CD1c-positive myeloid dendritic cell (primary cell): Measurements from ENCODE around the gene MGAT5.

Source experiments
- DNase-seq: peaks from one replicate; pipeline ENCODE4 v3.0.0-alpha.2; 2016; ENCODE audit errors: extremely low spot score

The MGAT5 gene

DNA sequence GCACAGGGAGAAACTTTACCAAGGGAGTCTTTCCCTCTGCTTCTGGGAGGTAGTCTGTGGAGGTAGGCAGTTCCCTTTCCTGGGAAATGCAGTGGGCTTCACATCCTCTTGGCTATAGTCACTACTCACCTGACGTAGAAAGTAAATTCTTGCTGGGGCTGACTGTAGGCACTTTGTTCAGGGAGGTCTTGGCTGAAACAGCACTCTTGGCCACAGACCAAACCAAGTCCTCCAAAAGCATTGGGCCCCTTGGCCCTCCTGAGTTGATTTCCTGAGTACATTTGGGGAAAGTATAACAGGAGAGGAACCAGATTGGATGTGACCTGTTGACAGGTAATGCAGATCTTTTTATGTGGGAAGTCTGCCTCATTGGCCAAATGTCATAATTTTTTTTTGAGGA, 108.9 kb downstream of the MGAT5 start:
- no peak for DNase-seq

DNA sequence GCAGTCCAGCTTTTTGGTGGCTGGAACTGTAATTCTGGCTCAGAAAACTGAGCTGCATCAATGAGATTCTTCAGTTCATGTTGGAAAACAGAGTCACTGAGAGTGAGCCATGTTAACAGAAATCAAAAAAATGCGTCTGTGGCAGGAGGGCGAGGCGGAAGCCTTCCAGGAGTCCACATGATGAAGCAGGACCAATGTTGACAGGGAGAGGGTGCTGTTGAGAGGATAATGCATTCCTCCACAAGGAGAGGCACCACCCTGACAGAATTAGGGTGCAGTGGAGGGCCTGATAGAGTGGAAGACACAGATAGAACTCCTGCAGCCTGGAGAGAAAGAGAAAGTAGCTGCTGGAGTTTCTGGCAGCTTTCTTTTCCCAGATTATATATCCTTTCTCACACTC, 111.5 kb downstream of the MGAT5 start:
- no peak for DNase-seq

DNA sequence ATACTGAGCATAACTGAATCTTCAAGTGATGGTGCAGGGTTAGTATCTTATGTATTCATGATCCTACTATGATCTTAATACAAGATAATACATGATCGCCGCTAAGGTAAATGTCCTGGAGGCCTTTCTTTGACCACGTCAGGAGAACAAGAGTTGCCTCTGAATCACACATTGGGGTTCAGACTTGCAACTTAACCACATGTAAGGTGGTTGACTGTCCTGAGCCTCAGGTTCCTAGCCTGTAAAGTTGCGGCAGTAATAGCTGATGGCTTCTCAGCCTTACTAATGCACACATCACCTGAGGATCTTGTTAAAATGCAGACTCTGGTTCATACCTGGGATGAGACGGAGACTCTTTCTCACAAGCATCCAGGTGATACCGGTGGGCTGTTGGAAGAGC, 112.5 kb downstream of the MGAT5 start:
- DNase-seq, result no peak

DNA sequence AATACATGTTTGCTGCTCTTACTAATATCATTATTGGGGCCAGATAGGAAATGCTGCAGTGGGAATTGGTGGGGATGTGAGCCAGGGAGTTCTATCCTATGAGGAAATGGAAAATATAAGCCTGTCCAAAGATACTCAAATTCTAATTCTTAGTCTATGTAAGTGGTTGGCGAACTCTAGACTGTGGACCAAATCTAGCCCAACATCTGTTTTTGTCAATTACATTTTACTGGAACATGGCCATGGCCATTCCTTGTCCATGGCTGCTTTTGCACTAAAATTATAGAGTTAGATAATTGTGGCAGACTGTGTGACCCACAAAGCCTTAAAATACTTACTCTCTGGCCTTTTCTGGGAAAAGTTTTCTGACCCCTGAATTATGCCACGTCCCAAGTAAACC, 113.3 kb downstream of the MGAT5 start:
- no peak for DNase-seq

DNA sequence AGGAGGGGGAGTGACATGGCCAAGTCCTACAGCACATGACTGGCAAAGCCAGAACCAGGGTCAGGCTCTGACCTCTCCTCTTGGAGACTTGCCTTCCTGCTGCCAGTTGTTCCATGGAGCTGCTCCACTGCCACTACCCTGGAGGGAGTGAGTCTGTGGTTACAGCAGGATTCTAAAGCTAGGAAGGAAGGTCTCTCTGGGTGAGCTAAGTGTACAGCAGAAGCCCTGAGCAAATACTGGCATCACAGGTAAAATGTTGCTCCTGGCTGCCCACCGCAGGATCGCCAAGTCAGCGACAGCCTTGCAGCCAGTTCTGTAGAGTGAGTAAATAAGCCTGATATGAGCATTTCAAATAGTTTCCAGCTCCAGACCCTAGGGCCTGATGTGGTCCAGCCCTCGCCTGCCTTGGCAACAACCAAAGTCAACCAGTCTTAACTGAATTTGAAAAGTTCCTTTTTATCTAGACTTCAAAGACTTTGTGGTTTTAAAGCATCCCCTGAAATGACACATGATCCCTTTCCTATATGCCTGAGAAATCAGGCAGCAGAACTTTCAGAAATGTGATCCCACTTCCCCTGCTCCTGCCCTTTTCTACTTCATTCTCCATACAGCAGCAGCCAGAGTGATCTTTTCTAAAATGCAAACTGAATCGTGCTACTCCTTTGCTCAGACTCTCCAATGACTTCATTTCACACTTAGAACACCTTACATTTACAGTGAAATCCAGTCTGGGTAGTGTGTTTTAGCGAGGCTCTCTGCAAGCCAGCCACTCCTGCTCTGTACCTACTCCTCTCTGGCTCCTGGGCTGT, 114.3 kb downstream of the MGAT5 start:
- DNase-seq, result no peak

DNA sequence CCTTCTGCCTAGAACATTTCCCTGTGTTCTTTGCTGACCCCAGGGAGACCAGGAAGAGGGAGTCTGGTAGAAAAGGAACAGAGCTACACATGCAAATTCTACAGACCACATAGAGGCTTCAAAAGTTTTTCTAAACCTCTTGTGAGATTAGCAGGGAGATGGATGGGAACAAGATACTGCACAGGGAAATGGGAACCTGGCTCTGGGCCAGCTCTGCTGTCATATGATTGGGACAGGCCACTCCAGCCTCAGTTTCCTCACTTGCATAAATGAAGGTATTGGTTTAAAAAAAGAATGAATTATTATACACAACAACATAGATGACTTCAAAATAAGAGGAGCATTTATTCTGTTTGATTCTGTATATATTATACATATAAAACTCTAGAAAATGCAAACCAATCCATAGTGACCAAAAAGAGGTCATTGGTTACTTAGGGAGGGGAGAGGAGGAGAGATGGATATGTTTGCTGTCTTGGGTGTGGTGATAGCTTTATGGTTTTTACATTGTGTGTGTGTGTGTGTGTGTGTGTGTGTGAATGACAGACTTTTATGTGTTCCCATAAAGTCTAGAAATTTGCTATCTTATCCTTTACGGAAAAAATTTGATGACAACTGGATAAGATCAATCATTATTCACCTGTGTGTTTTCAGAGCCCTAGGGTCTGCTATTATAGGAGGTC, 115.5 kb downstream of the MGAT5 start:
- no peak for DNase-seq

DNA sequence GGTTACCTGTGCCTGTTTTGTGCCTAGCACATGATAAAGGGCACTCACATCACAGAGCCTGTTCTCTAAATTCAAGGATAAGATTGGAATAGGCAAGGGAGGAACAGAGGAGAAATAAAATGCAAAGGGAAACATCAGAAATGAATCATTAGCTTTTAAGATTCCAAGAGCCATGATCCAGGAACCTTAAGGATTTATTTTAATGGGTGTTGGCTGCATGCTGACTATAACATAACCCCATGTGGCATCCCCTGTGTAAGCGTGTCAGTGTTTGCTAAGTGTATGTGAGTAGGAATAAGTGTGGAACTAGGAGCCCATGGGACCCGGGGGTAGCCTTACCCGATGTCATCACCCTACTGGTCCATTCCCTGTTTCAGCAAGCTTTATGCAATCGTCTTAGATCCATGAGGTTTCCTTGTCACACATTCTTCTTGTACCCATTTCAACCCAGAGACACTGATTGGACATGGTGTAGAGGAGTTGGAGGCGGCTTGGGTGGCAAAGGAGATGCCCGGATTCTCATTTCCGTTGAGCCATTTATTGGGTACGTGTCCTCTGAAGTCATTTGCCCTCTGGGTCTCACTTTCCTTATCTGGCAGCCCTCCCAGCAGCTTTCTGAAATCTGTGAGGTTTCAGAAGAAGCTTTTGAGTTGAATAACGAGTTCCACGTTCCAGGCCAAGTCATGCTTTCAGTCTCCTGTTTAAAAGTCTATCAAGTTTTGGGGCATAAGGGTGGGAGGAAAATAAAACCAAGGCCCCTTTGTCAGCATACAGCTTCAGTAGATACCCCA, 117.0 kb downstream of the MGAT5 start:
- no peak for DNase-seq

DNA sequence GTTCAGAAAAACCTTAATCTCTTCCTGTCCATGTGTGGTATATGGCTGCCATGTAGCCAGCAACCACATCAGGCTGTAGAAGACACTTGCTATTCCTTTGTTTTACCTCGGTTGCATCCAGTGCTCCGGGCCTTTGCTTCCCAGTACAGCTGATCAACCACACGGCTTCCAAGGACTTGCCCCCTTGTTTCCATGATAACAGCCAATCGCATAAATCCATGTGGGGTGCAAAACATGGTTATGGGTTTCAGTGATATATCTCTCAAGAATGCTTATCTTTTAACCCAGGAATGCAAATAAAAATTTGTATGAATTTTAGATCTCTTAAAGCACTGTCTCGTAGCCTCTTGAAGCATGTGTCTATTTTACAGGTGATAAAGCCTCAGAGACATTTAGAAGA, 118.3 kb downstream of the MGAT5 start:
- DNase-seq, result no peak

DNA sequence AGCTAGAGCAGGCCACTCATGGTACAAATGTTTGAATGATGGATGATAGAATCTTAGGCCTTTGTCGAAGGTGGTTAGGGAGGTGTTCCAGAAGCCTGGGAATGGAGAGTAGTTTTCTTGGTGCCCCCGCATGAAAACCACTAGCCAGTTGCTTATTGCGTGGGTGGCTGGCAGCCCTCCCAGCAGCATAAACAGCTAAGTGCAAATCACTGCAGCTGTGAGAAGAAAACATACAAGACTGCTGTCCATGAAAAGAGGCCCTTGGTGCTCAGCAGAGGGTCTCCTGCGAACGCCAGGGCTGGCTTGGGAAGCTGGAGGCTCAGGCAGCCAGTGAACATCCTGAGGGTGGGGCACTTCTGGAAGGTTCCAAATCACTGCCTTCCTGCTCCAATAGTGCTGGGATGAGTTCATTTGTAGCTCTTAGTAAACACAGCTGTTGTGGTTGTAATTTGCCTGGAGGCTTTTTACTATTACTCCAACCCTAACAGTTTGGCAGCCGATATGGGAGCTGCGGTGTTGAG, 118.8 kb downstream of the MGAT5 start:
- DNase-seq, result no peak

DNA sequence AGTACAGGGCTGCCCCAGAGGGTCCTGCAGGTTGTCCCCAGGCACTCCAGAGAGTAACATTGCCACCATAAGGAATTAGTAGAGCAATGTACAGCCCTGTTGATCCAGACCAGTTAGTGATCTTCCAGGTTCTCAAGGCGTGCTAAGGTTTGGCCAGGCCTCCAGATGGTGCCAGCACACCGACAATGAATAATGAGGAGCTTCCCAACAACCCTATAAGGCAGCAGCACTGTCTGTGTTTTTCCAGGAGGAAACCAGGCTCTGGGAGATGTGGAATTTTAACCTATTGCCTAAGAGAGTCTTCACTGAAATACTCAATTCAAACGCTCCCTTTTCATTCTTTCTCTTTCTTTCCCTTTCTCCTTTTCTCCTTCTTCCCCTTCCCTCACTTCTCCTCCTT, 122.1 kb downstream of the MGAT5 start:
- DNase-seq, result no peak

DNA sequence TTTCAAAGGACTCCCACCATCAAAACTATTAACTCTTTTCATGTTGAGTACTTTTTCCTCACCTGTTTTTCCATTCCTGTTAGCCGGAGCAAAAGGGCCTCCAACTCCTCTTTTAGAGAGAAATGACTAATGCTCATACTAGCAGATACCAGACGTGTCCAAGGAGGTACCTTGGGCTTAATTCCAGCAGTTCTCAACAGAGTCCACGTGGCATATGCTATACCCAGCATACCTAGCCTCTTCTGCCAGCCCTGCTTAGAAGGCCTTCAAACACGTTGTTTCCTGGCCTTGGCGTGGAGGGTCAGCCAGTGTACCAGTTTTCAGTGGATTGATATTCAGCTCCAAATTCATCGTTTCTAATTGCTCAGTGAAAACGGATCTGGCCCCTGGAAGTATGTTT, 123.9 kb downstream of the MGAT5 start:
- DNase-seq, result no peak

DNA sequence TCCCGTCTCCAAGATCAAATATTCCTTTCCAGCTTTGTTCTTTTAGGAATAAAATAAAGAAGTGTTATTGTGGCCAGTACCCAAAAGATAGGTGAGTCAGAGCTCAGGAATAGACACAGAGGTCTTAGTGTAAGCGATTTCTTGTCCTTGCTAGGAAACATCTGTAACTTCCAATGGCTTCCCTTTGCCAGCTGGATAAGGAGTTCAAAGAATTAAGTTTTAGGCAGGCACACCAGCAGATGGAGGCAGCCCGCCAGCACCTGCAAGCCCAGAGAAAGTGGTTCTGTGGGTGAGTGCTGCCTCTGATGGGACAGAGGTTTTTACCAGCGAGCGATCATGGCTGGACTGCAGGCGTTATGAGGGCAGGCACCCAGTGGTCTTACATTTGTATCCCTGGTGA, 125.4 kb downstream of the MGAT5 start:
- no peak for DNase-seq

DNA sequence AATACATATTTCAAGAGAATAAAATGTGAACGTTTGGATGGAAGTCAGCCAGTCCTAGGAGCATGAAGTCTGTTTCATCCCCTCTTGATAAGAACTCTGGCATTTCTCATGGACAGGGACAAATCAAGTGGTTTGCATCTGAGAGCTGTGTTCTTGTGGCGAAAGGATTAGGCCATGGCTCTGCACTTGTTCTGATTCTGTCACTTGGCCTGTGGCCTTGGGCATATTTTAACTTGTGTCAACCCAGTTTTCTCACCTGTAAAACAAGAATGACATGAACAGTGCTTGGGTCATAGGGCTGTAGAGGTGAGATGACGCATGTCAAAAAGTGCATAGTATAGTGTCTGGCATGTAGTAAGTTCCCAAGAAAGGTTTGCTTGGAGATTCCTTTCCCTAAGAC, 125.8 kb downstream of the MGAT5 start:
- DNase-seq, result no peak

DNA sequence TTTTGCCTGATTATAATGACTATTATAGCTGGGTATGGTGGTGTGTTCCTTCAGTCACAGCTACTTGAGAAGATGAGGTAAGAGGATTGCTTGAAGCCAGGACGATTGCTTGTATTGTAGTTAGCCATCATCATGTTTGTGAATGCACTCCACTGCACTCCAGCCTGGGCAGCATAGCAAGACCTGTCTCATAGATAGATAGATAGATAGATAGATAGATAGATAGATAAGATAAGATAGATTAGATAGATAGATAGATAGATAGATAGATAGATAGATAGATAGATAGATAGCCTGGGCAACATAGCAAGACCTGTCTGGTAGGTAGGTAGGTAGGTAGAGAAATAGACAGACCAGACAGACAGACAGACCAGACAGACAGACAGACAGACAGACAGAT, 127.3 kb downstream of the MGAT5 start:
- DNase-seq, result no peak

DNA sequence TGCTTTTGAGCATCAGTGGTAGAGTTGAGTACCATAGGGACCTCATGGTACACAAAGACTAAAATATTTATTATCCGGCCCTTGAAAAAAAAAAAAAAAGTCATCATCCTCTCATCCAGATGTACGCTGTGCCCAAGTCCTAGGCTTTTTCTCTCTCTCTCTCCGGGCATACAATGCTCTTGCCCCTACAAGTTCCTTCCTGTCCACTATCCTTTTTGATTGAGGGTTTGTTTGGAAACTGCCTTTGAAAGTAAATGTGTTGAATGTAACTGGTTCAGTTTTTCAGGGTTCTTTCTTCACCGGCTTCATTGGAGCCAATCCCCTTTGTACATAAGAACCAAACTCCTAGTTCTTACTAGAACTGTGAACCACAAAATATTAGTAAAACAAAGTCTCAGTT, 130.3 kb downstream of the MGAT5 start:
- no peak for DNase-seq

DNA sequence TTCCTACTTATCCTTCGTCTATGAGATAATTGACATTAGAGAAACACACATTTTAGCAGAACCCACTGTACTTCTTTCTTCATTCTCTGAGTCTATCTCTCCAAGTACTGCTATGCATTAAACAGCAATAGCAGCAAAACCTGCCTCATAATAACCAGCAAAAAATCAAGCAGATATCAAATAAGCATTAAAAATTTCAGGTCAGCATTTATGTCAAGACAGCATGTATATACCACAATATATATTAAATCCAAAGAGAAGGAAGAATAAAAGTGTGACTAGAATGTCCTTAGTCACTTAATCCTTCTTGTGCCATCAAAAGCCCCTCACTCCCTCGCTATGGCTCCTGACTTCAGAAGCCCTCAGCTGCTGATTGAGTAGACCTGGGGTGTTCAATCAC, 131.3 kb downstream of the MGAT5 start:
- DNase-seq, result no peak

DNA sequence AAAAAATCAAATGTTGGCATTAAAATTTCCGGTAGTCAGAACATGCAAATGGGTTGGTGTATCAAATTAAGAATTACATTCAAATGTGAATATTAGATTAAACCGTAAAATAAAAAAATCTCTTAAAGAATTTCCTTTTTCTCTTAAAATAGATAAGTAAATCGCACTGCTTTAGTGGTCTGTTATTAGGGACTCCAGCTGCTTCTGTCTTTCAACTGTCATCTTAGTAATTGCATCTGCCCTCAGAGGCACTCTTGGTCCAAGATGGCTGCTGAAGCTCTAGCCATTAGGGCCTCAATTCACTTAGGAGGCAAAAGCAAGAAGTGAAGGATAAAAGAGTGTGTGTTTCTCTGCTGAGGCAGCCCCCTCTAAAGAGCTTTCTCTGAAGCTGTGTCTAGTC, 132.4 kb downstream of the MGAT5 start:
- DNase-seq, result no peak

DNA sequence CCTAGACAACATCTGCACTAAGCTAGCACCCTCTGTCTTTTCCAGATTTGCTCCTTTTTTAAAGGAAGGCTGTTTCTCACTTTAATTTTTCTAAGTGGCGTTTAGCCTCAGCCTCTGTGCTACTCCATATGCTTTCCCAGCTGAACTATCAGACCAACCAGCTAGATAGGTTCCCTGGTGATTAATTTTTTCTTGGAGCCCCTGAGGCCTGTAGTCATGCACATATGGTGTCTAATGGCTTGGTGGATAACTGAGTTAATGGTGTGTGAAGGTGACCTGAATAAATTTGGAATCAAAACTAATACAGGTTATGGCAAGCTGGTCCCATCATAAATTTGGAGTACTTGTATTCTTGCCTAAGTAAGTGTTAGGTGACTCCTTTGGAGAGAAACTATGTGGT, 135.5 kb downstream of the MGAT5 start:
- no peak for DNase-seq

DNA sequence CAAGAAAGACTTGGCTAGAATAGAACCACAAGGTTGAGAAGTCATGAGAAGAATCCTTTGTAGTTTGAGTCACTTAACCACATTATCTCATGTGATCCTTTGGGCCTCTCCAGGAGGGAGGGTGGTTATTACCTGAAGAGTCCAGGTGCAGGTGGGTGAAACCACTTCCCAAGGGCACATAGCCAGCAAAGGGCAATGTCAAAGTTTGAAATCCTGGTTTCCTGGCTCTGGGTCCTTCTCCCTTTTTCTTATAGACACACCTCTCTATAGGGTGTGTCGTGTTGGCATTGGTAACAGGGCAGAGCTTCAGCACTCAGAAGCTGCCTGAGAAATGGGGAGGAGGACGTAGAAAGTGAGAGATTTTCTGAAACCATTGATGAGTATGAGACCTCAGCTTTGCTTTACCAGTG, 137.9 kb downstream of the MGAT5 start:
- no peak for DNase-seq

DNA sequence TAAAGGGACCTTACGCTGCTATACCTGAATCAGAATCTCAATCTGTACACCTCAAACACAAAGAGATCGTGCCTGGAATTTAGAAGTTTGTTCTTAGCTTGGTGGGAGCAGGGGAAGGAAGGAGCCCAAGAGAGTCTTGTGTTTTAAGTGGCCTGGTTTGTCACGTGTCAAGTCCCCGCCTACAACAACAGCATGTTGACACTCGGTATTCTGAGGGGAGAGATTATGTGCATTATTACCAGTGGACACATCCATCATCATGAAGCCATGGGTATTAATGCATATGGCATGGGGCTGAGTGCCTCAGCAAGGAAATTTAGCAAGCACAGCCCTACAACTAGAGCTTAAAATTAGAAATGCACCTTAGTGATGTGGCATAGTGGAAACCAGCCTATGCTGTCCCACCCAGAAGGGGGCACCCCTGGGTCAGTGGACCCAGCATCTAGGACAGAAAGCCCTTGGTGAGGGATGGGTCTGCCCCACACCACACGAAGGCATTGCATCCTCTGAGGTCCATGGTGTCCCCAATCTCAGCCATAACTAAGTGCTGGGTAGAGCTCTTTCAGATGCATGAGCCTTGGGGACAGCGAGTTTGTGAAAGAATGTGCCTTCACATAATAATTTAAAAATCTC, 138.7 kb downstream of the MGAT5 start:
- DNase-seq, result no peak

DNA sequence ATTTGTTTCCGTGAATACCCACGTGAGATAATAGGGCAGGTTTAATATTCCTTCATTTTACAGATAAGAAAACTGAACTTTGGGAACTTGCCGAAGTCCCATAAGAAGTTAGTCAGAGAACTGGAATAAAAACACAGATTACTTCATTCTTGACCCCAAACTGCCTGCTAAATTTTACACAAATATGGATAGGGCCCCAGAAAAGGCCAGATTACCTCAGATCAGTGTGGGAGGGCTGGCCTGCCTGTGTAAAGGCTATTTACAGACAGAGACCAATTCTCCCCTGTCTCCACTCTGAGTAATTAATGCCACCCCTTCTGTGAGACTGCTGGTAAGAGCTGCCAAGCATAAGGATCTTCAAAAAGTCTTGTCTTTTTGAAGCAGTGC, 139.2 kb downstream of the MGAT5 start:
- DNase-seq, result no peak

DNA sequence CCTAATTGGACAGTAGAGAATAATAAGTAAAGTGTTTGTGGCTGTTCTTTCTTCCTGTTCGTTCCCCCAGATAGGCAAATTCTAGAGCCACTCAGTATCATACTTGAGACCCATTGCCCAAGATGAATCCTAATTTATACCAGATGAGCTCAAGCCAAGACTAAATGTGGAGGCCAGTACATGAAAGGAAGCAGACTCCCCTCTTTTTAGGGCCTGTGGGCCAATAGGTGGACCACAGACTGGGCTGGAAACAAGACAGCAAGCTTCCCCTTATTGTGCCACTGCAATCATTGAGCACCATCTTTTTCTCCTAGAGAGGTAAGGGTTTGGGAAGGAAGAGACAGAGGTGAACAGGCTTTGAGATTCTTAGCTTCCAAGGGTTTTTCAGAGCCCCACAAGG, 141.9 kb downstream of the MGAT5 start:
- DNase-seq, result no peak
